H1 (cell line): ENCODE data around the gene CGGBP1. TPM values are rescaled to one million over a fixed set of nuclear protein-coding genes. Genes with fewer than 3 reads are reported as not detected.

Source experiments
- ATF2 ChIP-seq: IDR thresholded peaks from 2 replicates; pipeline ENCODE4 v1.6.1; 2012; ENCODE audit warnings: low read length, inconsistent platforms
- CTCF ChIP-seq, 3 experiments: IDR thresholded peaks; 1 replicate in 2 of 3; 2 replicates in 1 of 3; pipeline versions ENCODE4 v1.5.1 to v1.6.1; 2011; ENCODE audit warnings: low read length in 3 of 3, mild to moderate bottlenecking in 3 of 3, inconsistent platforms in 2 of 3, low read depth in 1 of 3, moderate library complexity in 1 of 3; ENCODE audit not compliant: insufficient read depth in 1 of 3; ENCODE audit errors: control extremely low read depth in 1 of 3
- MAFK ChIP-seq: IDR thresholded peaks from 2 replicates; pipeline ENCODE4 v1.6.1; 2012; ENCODE audit warnings: low read depth, mild to moderate bottlenecking, improper control_type of control experiment, low read length
- PHF8 ChIP-seq: fragments of 200-600 bp; sonication (generic); conservative IDR thresholded peaks from 2 replicates; pipeline ENCODE4 v1.7.1; 2012; ENCODE audit warnings: low read depth, mild to moderate bottlenecking, inconsistent platforms, low read length, moderate library complexity
- TBP ChIP-seq: IDR thresholded peaks from 2 replicates; pipeline ENCODE4 v1.6.1; 2011; ENCODE audit warnings: low read depth, low read length, improper control_type of control experiment
- polyA plus RNA-seq, 7 experiments: library from polyadenylated mRNA; depleted of rRNA in 3 of 7; stranded (reverse) in 5 of 7; unstranded in 2 of 7; fragments of >200 nt in 5 of 7; fragments of 200-250 nt in 2 of 7; gene quantifications; 1 replicate in 5 of 7; 2 replicates in 1 of 7; 4 replicates in 1 of 7; pipeline versions ENCODE4 v1.2.1 to v1.2.3, GENCODE V29; 2011 to 2013; ENCODE audit warnings: missing spikeins in 2 of 7, mixed read lengths in 2 of 7
- total RNA-seq: library from RNA; stranded (reverse); fragmentation: NEBNext Ultra II Directional; extraction: Animal tissue kit (Norgen Biotek cat#: 25700); gene quantifications from 2 replicates; pipeline ENCODE4 v1.2.1, GENCODE V29; 2021

Gene CGGBP1
- total and polyA plus RNA-seq, 2 of the 8 experiments (the other 6 are each of a cell fraction or from before 2014, with no cell fraction given), result 22.9 to 61.4 TPM

DNA sequence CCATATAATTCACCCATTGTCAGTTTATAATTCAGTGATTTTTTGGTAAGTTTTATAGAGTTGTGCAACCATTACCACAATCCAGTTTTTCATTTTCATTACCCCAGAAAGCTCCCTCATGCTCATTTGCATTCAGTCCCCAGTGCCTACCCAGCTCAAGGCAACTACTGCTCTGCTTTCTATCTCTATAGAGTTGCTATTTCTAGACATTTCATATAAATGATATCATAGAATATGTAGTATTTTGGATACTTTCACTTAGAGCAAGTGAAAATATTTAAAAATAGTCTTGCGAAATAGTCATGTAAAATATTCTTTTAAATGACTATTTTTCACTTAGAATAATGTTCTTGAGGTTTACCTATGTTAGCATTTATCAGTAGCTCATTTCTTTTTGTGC, 42.3 kb upstream of the CGGBP1 start (continued):
- TF ChIP-seq CTCF (IDR thresholded peaks at IDR 0.05; ENCODE audit: control extremely low read depth in 1 of 3, insufficient read depth in 1 of 3, low read depth in 1 of 3, low read length in 3 of 3), result no peak
- TF ChIP-seq ATF2, result no peak
- TF ChIP-seq PHF8, result no peak
- no peak for TF ChIP-seq TBP
- no peak for TF ChIP-seq MAFK
